Mucosa of rectum (tissue), 2 donors: ENCODE data around the gene ATG5.
"Not testable (repeated sequence)": the region's sequence is repeated elsewhere in the genome, so short reads cannot be mapped to it uniquely, and the experiment has no call there.

Experiments used
- H3K27ac ChIP-seq, 2 donors: one replicate each; pipeline ENCODE4 v1.7.0; 2013; ENCODE audit warnings: inconsistent platforms in 2 of 2, low read depth in 2 of 2, low read length in 2 of 2
- H3K27me3 ChIP-seq, 2 donors: one replicate each; pipeline ENCODE4 v1.7.0; 2013; ENCODE audit warnings: low read length in 2 of 2; ENCODE audit not compliant: control insufficient read depth in 2 of 2, insufficient read depth in 2 of 2
- H3K36me3 ChIP-seq, 2 donors: one replicate each; pipeline ENCODE4 v1.7.0; 2013; ENCODE audit warnings: low read length in 2 of 2; ENCODE audit not compliant: control insufficient read depth in 2 of 2, insufficient read depth in 2 of 2
- H3K4me1 ChIP-seq, 2 donors: one replicate each; pipeline ENCODE4 v1.7.0; 2013; ENCODE audit warnings: low read length in 2 of 2, mild to moderate bottlenecking in 1 of 2; ENCODE audit not compliant: control insufficient read depth in 2 of 2, insufficient read depth in 2 of 2
- H3K4me3 ChIP-seq, 2 donors: one replicate each; pipeline ENCODE4 v1.7.0; 2013; ENCODE audit warnings: low read length in 2 of 2
- H3K9ac ChIP-seq, 2 donors: one replicate each; pipeline ENCODE4 v1.7.0; 2013; ENCODE audit warnings: low read length in 2 of 2, low read depth in 1 of 2, mild to moderate bottlenecking in 1 of 2
- H3K9me3 ChIP-seq, 2 donors: one replicate each; pipeline ENCODE4 v1.7.0; 2013; ENCODE audit warnings: low read length in 2 of 2; ENCODE audit not compliant: control insufficient read depth in 2 of 2
- donor health status: healthy.
- donor health status: Normal muscosa, but diverticular disease.

ATG5 gene

GRCh38 chr6:106251531-106252255 lies 73.9 kb downstream of the ATG5 start:
- H3K27me3 ChIP-seq, H3K4me1 ChIP-seq, H3K36me3 ChIP-seq, H3K4me3 ChIP-seq, H3K9ac ChIP-seq, H3K27ac ChIP-seq, H3K9me3 ChIP-seq: not testable (repeated sequence)

GRCh38 chr6:106250953-106251352 lies 74.6 kb downstream of the ATG5 start:
- H3K4me1 ChIP-seq: peaks cover 0 to 3% of the 10 kb centered on the region in 2 donors
- peaks cover 7% of the 10 kb centered on the region in 2 donors for H3K36me3 ChIP-seq
- no peak overlapping the region for H3K9ac ChIP-seq
- H3K9me3 ChIP-seq: no peaks in the 10 kb centered on the region
- H3K4me3 ChIP-seq: no peak overlapping the region
- H3K27ac ChIP-seq: no peak overlapping the region
- H3K27me3 ChIP-seq: no peaks in the 10 kb centered on the region

- Histone ChIP-seq H3K4me3 (no peak overlapping the region), H3K9me3 (no peaks in the 10 kb centered on the region), H3K9ac (no peak overlapping the region), H3K27ac (no peak overlapping the region), H3K27me3 (no peaks in the 10 kb centered on the region), H3K4me1 (peaks cover 0 to 3% of the 10 kb centered on the region in 2 donors), H3K36me3 (peaks cover 7 to 9% of the 10 kb centered on the region in 2 donors)
Observed at GRCh38 chr6:106249658-106250057, 75.9 kb downstream of the ATG5 start.

GRCh38 chr6:106247733-106248132 lies 77.8 kb downstream of the ATG5 start:
- no peaks in the 10 kb centered on the region for H3K27me3 ChIP-seq
- H3K4me3 ChIP-seq: no peak overlapping the region
- no peak overlapping the region for H3K27ac ChIP-seq
- peaks cover 7 to 12% of the 10 kb centered on the region in 2 donors for H3K36me3 ChIP-seq
- H3K9ac ChIP-seq: no peak overlapping the region
- no peaks in the 10 kb centered on the region for H3K4me1 ChIP-seq
- H3K9me3 ChIP-seq: no peaks in the 10 kb centered on the region

- H3K4me1 ChIP-seq: no peaks in the 10 kb centered on the region
- no peaks in the 10 kb centered on the region for H3K27me3 ChIP-seq
- peaks cover 7 to 12% of the 10 kb centered on the region in 2 donors for H3K36me3 ChIP-seq
- no peak overlapping the region for H3K4me3 ChIP-seq
- H3K9ac ChIP-seq: no peak overlapping the region
- no peak overlapping the region for H3K27ac ChIP-seq
- no peaks in the 10 kb centered on the region for H3K9me3 ChIP-seq
Observed at GRCh38 chr6:106247293-106247692, 78.3 kb downstream of the ATG5 start.

- Histone ChIP-seq H3K36me3 (peaks cover 12 to 15% of the 10 kb centered on the region in 2 donors), H3K9ac (no peak overlapping the region), H3K27ac (no peak overlapping the region), H3K4me1 (no peaks in the 10 kb centered on the region), H3K9me3 (no peaks in the 10 kb centered on the region), H3K27me3 (no peaks in the 10 kb centered on the region), H3K4me3 (no peak overlapping the region)
Observed at GRCh38 chr6:106244931-106245330, 80.6 kb downstream of the ATG5 start.

- no peaks in the 10 kb centered on the region for H3K27me3 ChIP-seq
- H3K36me3 ChIP-seq: peaks cover 12 to 15% of the 10 kb centered on the region in 2 donors
- H3K9ac ChIP-seq: peak overlapping the region in 1 of 2 donors; percentile 24
- H3K4me3 ChIP-seq: no peak overlapping the region
- no peak overlapping the region for H3K27ac ChIP-seq
- H3K9me3 ChIP-seq: no peaks in the 10 kb centered on the region
- H3K4me1 ChIP-seq: no peaks in the 10 kb centered on the region
Observed at GRCh38 chr6:106244521-106244920, 81.0 kb downstream of the ATG5 start.

GRCh38 chr6:106243261-106243660 lies 82.3 kb downstream of the ATG5 start:
- no peaks in the 10 kb centered on the region for H3K4me1 ChIP-seq
- H3K9ac ChIP-seq: no peak overlapping the region
- no peak overlapping the region for H3K27ac ChIP-seq
- H3K4me3 ChIP-seq: no peak overlapping the region
- no peaks in the 10 kb centered on the region for H3K9me3 ChIP-seq
- no peaks in the 10 kb centered on the region for H3K27me3 ChIP-seq
- H3K36me3 ChIP-seq: peaks cover 12 to 15% of the 10 kb centered on the region in 2 donors

- H3K27me3 ChIP-seq: no peaks in the 10 kb centered on the region
- H3K27ac ChIP-seq: no peak overlapping the region
- no peak overlapping the region for H3K4me3 ChIP-seq
- H3K9me3 ChIP-seq: no peaks in the 10 kb centered on the region
- peaks cover 5 to 7% of the 10 kb centered on the region in 2 donors for H3K36me3 ChIP-seq
- H3K9ac ChIP-seq: no peak overlapping the region
- H3K4me1 ChIP-seq: no peaks in the 10 kb centered on the region
Observed at GRCh38 chr6:106241498-106241897, 84.1 kb downstream of the ATG5 start.

GRCh38 chr6:106237286-106237685 lies 88.3 kb downstream of the ATG5 start:
- no peak overlapping the region for H3K4me3 ChIP-seq
- H3K4me1 ChIP-seq: no peaks in the 10 kb centered on the region
- no peak overlapping the region for H3K27ac ChIP-seq
- no peaks in the 10 kb centered on the region for H3K9me3 ChIP-seq
- no peaks in the 10 kb centered on the region for H3K27me3 ChIP-seq
- no peak overlapping the region for H3K9ac ChIP-seq
- peaks cover 3 to 9% of the 10 kb centered on the region in 2 donors for H3K36me3 ChIP-seq
